Measurements from ENCODE around the gene STAB2. TPM values are rescaled to one million over a fixed set of nuclear protein-coding genes. Genes with fewer than 3 reads are reported as not detected.

The STAB2 gene
- total and polyA plus RNA-seq, 2 of the 4 experiments (the other 2 are of a cell fraction) = not detected

GRCh38 chr12:103556890-103557627 is 30.0 kb upstream of the STAB2 start:
- no CpG with 5 or more reads among the region's 3 CpGs for WGBS, 2 experiments (ENCODE audit: extremely low coverage in 2 of 2, insufficient read length in 1 of 2)
- no peak overlapping the region for H3K27ac ChIP-seq (ENCODE audit: insufficient read depth, low read length)
- intact Hi-C loops (cut with micrococcal nuclease) (no loop called here), in situ Hi-C loops (cut with MboI; ENCODE audit: low sequenced_read_pairs) (no loop called here), dilution Hi-C loops (cut with HindIII; ENCODE audit: low sequenced_read_pairs, unreplicated experiment) (no loop called here)
- no peak overlapping the region for H4K5ac ChIP-seq (ENCODE audit: low read depth, low read length)
- H3K79me1 ChIP-seq (ENCODE audit: low read depth in 1 of 2, low read length in 2 of 2) = no peaks in the 10 kb centered on the region
- peaks cover 4% of the 10 kb centered on the region for H3K4me1 ChIP-seq (ENCODE audit: control insufficient read depth, insufficient read depth, low read length)
- H2BK5ac ChIP-seq (ENCODE audit: low read depth, low read length, poor library complexity, severe bottlenecking) = no peak overlapping the region
- H3K56ac ChIP-seq (ENCODE audit: extremely low read depth, insufficient read depth, low read length) = no peak overlapping the region
- H2AFZ ChIP-seq (replicated peaks; ENCODE audit: low read length, poor library complexity) = no peak overlapping the region
- no peak overlapping the region for H2AK5ac ChIP-seq (ENCODE audit: low read depth, low read length)
- H2BK20ac ChIP-seq (ENCODE audit: low read depth, low read length) = no peak overlapping the region
- no peak overlapping the region for H3K14ac ChIP-seq (replicated peaks; ENCODE audit: low read depth, low read length)
- no peak overlapping the region for H3K9ac ChIP-seq (ENCODE audit: low read depth, low read length)
- H3K27me3 ChIP-seq (ENCODE audit: control insufficient read depth, insufficient read depth, low read length) = peaks cover 4% of the 10 kb centered on the region
- TF ChIP-seq FOS (IDR thresholded peaks at IDR 0.05; ENCODE audit: low read depth, low read length) (no peak), RCOR1 (IDR thresholded peaks at IDR 0.05; ENCODE audit: insufficient replicate concordance, low read length) (no peak), CHD1 (IDR thresholded peaks at IDR 0.05; ENCODE audit: low read depth, low read length) (no peak), MAFK (IDR thresholded peaks at IDR 0.05; ENCODE audit: low read depth, low read length) (no peak), CEBPB (IDR thresholded peaks at IDR 0.05; ENCODE audit: low read depth, low read length) (no peak), RAD21 (IDR thresholded peaks at IDR 0.05; ENCODE audit: low read length) (no peak), SMC3 (IDR thresholded peaks at IDR 0.05; ENCODE audit: low read depth, low read length) (no peak), BHLHE40 (IDR thresholded peaks at IDR 0.05; ENCODE audit: low read depth, low read length) (no peak), CTCF (conservative IDR thresholded peaks at IDR 0.05; ENCODE audit: low read depth, low read length) (no peak), POLR2A (IDR thresholded peaks at IDR 0.05; ENCODE audit: low read depth, low read length) (no peak), MXI1 (IDR thresholded peaks at IDR 0.05; ENCODE audit: borderline replicate concordance, low read depth, low read length) (no peak), ELK1 (IDR thresholded peaks at IDR 0.05; ENCODE audit: borderline replicate concordance, low read depth, low read length) (no peak), MAZ (IDR thresholded peaks at IDR 0.05; ENCODE audit: borderline replicate concordance, low read depth, low read length) (no peak), USF2 (IDR thresholded peaks at IDR 0.05; ENCODE audit: low read depth, low read length) (no peak), NFE2L2 (IDR thresholded peaks at IDR 0.05; ENCODE audit: low read depth, low read length) (no peak)
- H4K20me1 ChIP-seq (ENCODE audit: insufficient read depth, low read length) = no peaks in the 10 kb centered on the region
- ChIA-PET POLR2A (ENCODE audit: unreplicated experiment) (no interaction called here), CTCF (no interaction called here)
- H2BK15ac ChIP-seq (ENCODE audit: low read depth, low read length) = no peak overlapping the region
- H2BK120ac ChIP-seq (ENCODE audit: low read depth, low read length) = no peak overlapping the region
- no peaks in the 10 kb centered on the region for H3K9me3 ChIP-seq (ENCODE audit: control insufficient read depth, insufficient read depth, low read length)
- no peak overlapping the region for H3K4ac ChIP-seq (ENCODE audit: low read depth, low read length)
- BruUV-seq (replicated peaks) = no TSS peak
- no peak overlapping the region for H4K91ac ChIP-seq (ENCODE audit: insufficient read depth, low read depth, low read length)
- ATAC-seq (ENCODE audit: low read depth) (no peak), DNase-seq (no peak)
- no peak overlapping the region for H3K18ac ChIP-seq (ENCODE audit: low read depth, low read length)
- H3K23ac ChIP-seq (ENCODE audit: low read depth, low read length) = no peak overlapping the region
- H3K36me3 ChIP-seq (ENCODE audit: control insufficient read depth, insufficient read depth, low read length) = no peaks in the 10 kb centered on the region
- no peak overlapping the region for H3K4me3 ChIP-seq (ENCODE audit: insufficient read depth, low read depth, low read length)
- H4K8ac ChIP-seq (ENCODE audit: low read depth in 2 of 2, low read length in 2 of 2) = no peak overlapping the region
- H2AK9ac ChIP-seq (replicated peaks; ENCODE audit: low read depth, low read length, poor library complexity) = no peak overlapping the region
- H3K9me1 ChIP-seq (ENCODE audit: insufficient read depth, low read length) = no peaks in the 10 kb centered on the region
- H3K4me2 ChIP-seq (ENCODE audit: low read depth, low read length) = no peak overlapping the region
